Occipital lobe (tissue), 2 donors: ENCODE results near the gene ZFP3. TPM values are rescaled to one million over a fixed set of nuclear protein-coding genes. Genes with fewer than 3 reads are reported as not detected.
A peak's percentile ranks its signal among the peaks of the same experiment; 100 is the strongest.
"Not testable (repeated sequence)": the region's sequence is repeated elsewhere in the genome, so short reads cannot be mapped to it uniquely, and the experiment has no call there.

Source experiments
- DNase-seq: peaks from one replicate; lab custom pipeline; 2025; lab: John Stamatoyannopoulos, UW
- total RNA-seq: library from RNA; depleted of rRNA; stranded (reverse); fragments of >200 nt; gene quantifications from one replicate; pipeline ENCODE4 v1.2.3, GENCODE V29; 2014

The ZFP3 gene
- total RNA-seq, 1 donor from 2014 or later = 9.8 TPM

GRCh38 chr17:5077781-5078105 is 524 bp upstream of the ZFP3 start:
- no peak for DNase-seq

GRCh38 chr17:5080591-5080990 is 2.3 kb downstream of the ZFP3 start:
- DNase-seq = no peak

DNA sequence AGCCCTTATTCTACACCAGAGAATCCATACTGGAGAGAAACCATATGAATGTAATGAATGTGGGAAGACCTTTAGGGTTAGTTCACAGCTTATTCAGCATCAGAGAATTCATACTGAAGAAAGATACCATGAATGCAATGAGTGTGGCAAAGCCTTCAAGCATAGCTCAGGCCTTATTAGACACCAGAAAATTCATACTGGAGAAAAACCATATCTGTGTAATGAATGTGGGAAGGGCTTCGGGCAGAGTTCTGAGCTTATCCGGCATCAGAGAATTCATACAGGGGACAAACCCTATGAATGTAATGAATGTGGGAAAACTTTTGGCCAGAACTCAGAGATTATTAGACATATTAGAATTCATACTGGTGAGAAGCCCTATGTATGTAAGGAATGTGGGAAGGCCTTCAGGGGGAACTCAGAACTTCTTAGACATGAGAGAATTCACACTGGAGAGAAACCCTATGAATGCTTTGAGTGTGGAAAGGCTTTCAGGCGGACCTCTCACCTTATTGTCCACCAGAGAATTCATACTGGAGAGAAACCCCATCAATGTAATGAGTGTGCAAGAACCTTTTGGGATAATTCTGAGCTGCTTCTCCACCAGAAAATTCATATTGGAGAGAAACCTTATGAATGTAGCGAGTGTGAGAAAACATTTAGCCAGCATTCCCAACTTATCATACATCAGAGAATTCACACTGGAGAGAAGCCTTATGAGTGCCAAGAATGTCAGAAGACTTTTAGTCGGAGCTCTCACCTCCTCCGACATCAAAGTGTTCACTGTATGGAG is 14.1 kb downstream of the ZFP3 start:
- DNase-seq = no peak

GRCh38 chr17:5096731-5097100 is 18.4 kb downstream of the ZFP3 start:
- DNase-seq = no peak

DNA sequence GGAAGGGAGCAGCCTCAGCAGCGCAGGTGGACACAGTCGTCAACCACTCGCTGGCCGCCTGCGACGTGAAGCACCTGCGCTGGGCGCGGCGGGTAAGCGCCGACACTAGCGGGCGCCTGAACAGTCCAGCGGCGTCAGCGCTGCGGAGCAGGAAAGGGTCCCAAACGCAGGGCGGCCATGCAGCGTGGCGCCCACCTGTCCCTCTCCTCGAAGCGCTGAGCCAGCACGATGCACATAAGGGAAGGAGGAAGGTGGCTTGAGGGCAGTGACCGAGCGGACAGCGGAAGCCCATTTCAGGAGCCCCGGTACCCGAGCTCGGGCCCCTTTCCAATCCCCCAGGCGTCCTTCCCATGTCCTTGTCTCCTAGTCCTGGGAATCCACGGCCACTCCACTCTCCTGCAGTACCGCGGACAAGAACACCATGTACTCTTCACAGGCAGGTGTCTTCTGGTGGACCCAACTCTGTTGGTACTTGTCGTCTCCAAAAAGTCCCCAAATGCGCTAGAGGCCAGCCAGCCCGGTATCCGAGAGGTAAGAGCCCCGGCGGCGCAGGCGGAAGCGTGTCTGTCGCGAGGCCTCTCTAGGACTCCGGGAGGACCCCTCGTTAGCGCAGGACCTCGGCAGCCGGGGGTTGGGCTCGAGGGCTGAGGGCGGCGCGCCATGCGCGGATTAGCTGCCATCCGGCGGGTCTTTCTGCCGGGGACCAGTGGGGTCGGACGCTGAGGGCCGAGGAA is 19.0 kb downstream of the ZFP3 start:
- DNase-seq = peak; percentile 13

- no peak for DNase-seq
Measured at GRCh38 chr17:5099271-5099670, 21.0 kb downstream of the ZFP3 start.

DNA sequence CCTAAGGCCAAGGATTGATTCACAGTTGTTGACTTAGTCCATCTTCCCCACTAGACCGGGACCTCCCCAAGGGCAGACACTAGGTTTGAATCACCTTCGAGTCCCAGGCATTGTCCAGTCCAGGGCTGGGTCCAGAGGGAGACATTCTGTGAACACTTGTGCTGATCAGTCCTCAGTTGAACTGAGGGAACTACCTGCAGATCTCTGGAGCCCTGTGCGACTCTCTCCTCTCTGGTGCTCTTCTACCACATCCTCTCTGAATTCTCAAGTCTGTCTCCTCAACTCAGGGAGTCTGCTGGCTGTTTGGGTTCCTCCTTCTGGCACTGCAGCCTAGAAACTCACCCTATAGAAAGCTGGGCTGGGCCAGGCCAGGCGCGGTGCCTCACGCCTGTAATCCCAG is 22.6 kb downstream of the ZFP3 start:
- DNase-seq = no peak

- no peak for DNase-seq
Measured at GRCh38 chr17:5110816-5111215, 32.5 kb downstream of the ZFP3 start.

- DNase-seq = peak; percentile 92
Measured at GRCh38 chr17:5111402-5112204, 33.3 kb downstream of the ZFP3 start, which contains the start of gene ZNF232. ZNF232 (minus strand) TSS chr17:5111878; CDS start chr17:5111822, 56 bp downstream.

GRCh38 chr17:5115673-5116651 is 37.7 kb downstream of the ZFP3 start, which contains the start of gene USP6:
USP6 (plus strand) TSS chr17:5116032; CDS start chr17:5130368, 14,336 bp downstream.
- no peak for DNase-seq

- DNase-seq = no peak
Measured at GRCh38 chr17:5118219-5118618, 40.0 kb downstream of the ZFP3 start.

DNA sequence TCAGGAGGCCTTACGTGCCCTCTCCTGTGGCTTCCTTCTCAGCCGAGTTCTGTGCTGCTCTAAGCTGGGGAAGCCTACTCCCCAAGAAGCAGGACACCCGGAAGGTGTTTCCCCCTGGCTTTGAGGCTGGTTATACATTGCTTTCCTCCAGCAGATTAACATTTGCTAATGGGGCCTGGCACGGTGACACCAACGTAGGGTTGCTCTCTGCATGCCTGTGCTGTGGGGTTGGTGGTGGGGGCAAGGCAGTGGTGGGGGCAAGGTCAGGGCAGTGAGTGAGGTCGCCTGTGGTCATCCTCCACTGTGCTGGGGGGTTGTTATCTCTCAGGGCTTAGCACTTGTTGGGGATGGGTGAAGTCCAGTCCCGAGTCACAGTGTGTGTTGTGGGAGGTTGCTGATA is 41.8 kb downstream of the ZFP3 start:
- DNase-seq = no peak

GRCh38 chr17:5120436-5121185 is 42.3 kb downstream of the ZFP3 start:
- not testable (repeated sequence) for DNase-seq

DNA sequence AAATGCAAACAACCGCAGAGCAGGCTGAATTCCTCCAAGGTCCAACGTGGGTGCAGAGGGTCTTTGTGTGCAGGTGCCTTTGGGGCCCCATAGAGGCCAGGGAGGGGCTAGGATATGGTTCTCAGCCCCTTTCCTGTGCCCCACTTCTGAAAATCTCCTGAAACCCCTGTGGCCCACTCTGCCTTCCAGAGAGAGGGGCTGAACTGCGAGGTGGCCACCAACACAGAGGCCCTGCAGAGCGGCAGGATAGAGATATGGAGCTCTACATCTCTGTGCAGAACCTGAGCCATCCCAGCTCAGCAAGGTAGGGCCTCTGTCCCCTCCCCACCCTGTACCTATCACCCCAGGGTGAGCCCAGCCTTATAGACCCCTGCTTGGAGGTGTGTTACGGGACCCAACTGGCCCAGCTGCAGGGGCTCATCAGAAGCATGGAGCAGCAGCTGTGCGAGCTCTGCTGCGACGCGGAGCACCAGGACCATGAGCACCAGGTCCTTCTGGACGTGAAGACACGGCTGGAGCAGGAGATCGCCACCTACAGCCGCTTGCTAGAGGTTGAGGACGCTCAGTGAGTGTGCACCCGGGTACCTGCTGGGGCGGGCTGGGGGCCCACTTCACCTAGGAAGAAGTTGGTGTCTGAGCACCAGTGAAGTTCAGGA is 43.0 kb downstream of the ZFP3 start:
- DNase-seq = no peak

DNA sequence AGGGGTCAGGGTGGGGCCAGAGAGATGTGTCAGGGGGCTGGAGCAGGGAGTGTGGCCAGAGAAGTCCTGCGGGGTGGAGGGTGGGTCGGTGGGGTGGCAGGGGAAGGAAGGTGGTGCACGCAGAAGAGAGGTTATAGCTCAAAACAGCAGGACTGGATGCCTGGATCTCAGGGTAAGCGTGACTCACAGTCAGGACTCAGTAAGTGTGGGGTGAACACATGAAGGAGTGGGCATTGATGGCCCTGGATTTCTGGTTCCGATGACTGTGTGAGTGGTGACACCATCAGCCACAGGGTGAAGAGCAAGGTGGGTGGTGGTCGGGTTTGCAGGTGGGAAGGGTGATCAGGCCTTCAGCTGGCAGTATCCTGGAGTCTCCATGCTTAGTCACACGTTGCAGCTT is 43.8 kb downstream of the ZFP3 start:
- not testable (repeated sequence) for DNase-seq

GRCh38 chr17:5122586-5123342 is 44.5 kb downstream of the ZFP3 start:
- no peak for DNase-seq

DNA sequence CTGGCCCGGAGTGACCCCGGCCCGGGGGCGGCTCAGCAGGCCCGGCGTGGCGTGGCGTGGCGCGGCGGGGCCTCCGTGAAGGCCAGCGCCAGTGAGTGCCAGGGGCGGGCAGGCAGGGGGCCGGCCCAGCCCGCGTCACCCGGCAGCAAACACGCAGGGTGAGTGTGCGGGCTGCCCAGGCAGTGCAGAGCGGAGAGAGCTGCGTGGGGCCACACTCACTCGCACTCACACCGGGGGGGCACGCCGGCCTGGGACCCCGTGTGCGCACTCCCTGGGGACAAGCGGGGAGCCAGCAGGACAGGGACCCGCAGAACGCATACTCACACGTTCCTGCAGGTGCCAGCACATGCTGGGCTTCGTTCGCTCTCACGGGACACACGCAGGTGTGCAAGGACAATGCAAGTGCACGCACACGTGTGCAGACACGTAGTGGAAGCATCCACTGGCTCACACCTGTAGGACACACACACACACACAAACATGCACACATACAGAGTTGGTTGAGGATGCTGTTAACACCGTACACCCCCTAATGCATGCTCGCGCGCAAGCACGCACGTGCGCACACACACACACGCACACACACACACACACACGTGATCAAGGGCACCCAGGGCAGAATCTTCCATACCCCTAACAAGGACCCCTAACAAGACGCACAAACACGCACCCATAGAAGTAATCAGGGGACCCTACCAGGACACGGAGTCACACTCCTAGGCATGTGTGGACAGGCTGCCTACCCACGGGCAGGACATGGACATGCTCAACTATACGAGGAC is 45.3 kb downstream of the ZFP3 start:
- DNase-seq = no peak
